Mucosa of descending colon (tissue), 3 donors: ENCODE measurements around the gene LUC7L2. TPM values are rescaled to one million over a fixed set of nuclear protein-coding genes. Genes with fewer than 3 reads are reported as not detected.

Experiments
- ATAC-seq: fragments of 200-7000 bp; cut with Tn5 transposase; one replicate; pipeline ENCODE4 v1.9.1; 2020; ENCODE audit warnings: mild to moderate bottlenecking, moderate library complexity
- DNase-seq, 3 donors: peaks; one replicate each; pipeline ENCODE4 v3.0.0-alpha.2; 2020
- H3K36me3 ChIP-seq: fragments of 200-600 bp; one replicate; pipeline ENCODE4 v1.8.0; 2021; ENCODE audit warnings: low read depth, mild to moderate bottlenecking
- H3K4me1 ChIP-seq: fragments of 200-600 bp; one replicate; pipeline ENCODE4 v1.8.0; 2021; ENCODE audit warnings: low read depth, mild to moderate bottlenecking
- H3K4me3 ChIP-seq: fragments of 200-600 bp; one replicate; pipeline ENCODE4 v1.8.0; 2021; ENCODE audit warnings: mild to moderate bottlenecking
- H3K9me3 ChIP-seq: fragments of 200-600 bp; one replicate; pipeline ENCODE4 v1.8.0; 2021; ENCODE audit warnings: mild to moderate bottlenecking
- CTCF ChIP-seq: fragments of 200-600 bp; IDR thresholded peaks from one replicate; pipeline ENCODE4 v1.8.0; 2022; ENCODE audit warnings: antibody characterized with exemption, mild to moderate bottlenecking
- intact Hi-C, 2 donors: fragments of 100-400 bp; cut with DNase I in 1 of 2; cut with micrococcal nuclease in 1 of 2; formaldehyde crosslinking; loops; one replicate each; pipeline versions ENCODE4 v1.11.0 to v1.11.1; 2022; cut with DNase I, micrococcal nuclease
- total RNA-seq, 3 donors: library from RNA; stranded (reverse); fragmentation: NEBNext Ultra II Directional in 2 of 3; extraction: Animal tissue kit (Norgen Biotek cat#: 25700) in 2 of 3; gene quantifications; one replicate each; pipeline versions ENCODE4 v1.2.1 to v1.2.4, GENCODE V29; 2021 to 2023
- donor health status: DM: no; HTN: no; CAD: no; lungs with moderate emphysema.
- donor health status: DM: no; HTN: no; CAD: no.
- donor health status: DM: no; HTN: yes; CAD: no.

The LUC7L2 gene
- total RNA-seq, 3 donors from 2014 or later = 78.4 to 85.2 (median 82.0) TPM

GRCh38 chr7:139471740-139472353 lies 112.2 kb downstream of the LUC7L2 start:
- intact Hi-C loops = no loop called here
- no peaks in the 10 kb centered on the region for H3K36me3 ChIP-seq
- TF ChIP-seq CTCF = no peak
- no peak for ATAC-seq
- no peak overlapping the region for H3K4me3 ChIP-seq
- no peak for DNase-seq
- peaks cover 6% of the 10 kb centered on the region for H3K9me3 ChIP-seq
- no peaks in the 10 kb centered on the region for H3K4me1 ChIP-seq

Other genes with a start within 250 kb of the LUC7L2 start
- 10 to 100 TPM; 18.7 to 28.2 (median 26.0) TPM for gene UBN2, start 128.7 kb upstream of the LUC7L2 start, total RNA-seq
- gene FMC1, start 18.6 kb upstream of the LUC7L2 start, total RNA-seq = 10 to 100 TPM; 12.3 to 17.3 (median 16.1) TPM
- not detected for gene KLRG2, start 123.8 kb downstream of the LUC7L2 start, total RNA-seq
- not detected for gene CLEC2L, start 163.8 kb downstream of the LUC7L2 start, total RNA-seq